ENCODE data around the gene STX4.

- TF ChIP-seq CTCF (IDR thresholded peaks at IDR 0.05) (no peak), POLR2A (IDR thresholded peaks at IDR 0.05) (no peak), POLR2AphosphoS5 (IDR thresholded peaks at IDR 0.05) (peak; percentile 4 to 53 (median 8))
Measured at GRCh38 chr16:31073142-31073969, 40.0 kb downstream of the STX4 start.

Measured in breast epithelium (tissue), 3 donors.